Transverse colon (tissue), 4 donors: ENCODE measurements around the gene AMMECR1. TPM values are rescaled to one million over a fixed set of nuclear protein-coding genes. Genes with fewer than 3 reads are reported as not detected.

Experiments used
- DNase-seq: peaks from one replicate; pipeline ENCODE4 v3.0.0-alpha.2; 2019
- H3K27ac ChIP-seq, 4 donors: fragments of 200-600 bp; sonication (generic); 2 replicates each; pipeline ENCODE4 v1.5.1; 2016 to 2018; ENCODE audit warnings: inconsistent platforms in 4 of 4
- H3K27me3 ChIP-seq: fragments of 200-600 bp; sonication (generic); 2 replicates; pipeline ENCODE4 v1.5.1; 2017; ENCODE audit warnings: inconsistent platforms
- H3K36me3 ChIP-seq, 4 donors: fragments of 200-600 bp; sonication (generic); 2 replicates each; pipeline ENCODE4 v1.5.1; 2017 to 2019; ENCODE audit warnings: inconsistent platforms in 4 of 4
- H3K4me1 ChIP-seq, 4 donors: fragments of 200-600 bp; sonication (generic); 2 replicates each; pipeline ENCODE4 v1.5.1; 2017 to 2020; ENCODE audit warnings: inconsistent platforms in 4 of 4
- H3K4me3 ChIP-seq, 4 donors: fragments of 200-600 bp; sonication (generic); 1 replicate in 1 of 4; 2 replicates in 3 of 4; pipeline versions ENCODE4 v1.5.1 to v1.6.1; 2017 to 2019; ENCODE audit warnings: inconsistent platforms in 4 of 4
- H3K9me3 ChIP-seq, 2 donors: fragments of 200-600 bp; sonication (generic); 2 replicates each; pipeline ENCODE4 v1.5.1; 2017 to 2019; ENCODE audit warnings: inconsistent platforms in 2 of 2
- CTCF ChIP-seq, 5 experiments: fragments of 200-600 bp in 3 of 5; fragments of 450-650 bp in 2 of 5; sonication (generic) in 3 of 5; IDR thresholded peaks; 1 replicate in 2 of 5; 2 replicates in 3 of 5; pipeline ENCODE4 v1.5.1; 2016 to 2017; ENCODE audit warnings: antibody characterized with exemption in 5 of 5, inconsistent platforms in 3 of 5, mild to moderate bottlenecking in 2 of 5, moderate library complexity in 1 of 5
- EP300 ChIP-seq: sonication (generic); formaldehyde crosslinking; IDR thresholded peaks from one replicate; pipeline ENCODE4 v1.6.1; 2017; ENCODE audit warnings: antibody characterized with exemption, low read depth
- POLR2A ChIP-seq: fragments of 450-650 bp; IDR thresholded peaks from one replicate; pipeline ENCODE4 v1.6.1; 2016; ENCODE audit warnings: antibody characterized with exemption, mild to moderate bottlenecking, moderate library complexity
- POLR2AphosphoS5 ChIP-seq, 3 donors: sonication (generic); formaldehyde crosslinking; IDR thresholded peaks; one replicate each; pipeline ENCODE4 v1.6.1; 2016; ENCODE audit warnings: antibody characterized with exemption in 3 of 3
- WGBS, 2 donors: methylation state at CpG; one replicate each; pipeline ENCODE4 v1.1.5; 2018; ENCODE audit warnings: low coverage in 1 of 2; 5-methylcytosine and 5-hydroxymethylcytosine counted together
- in situ Hi-C, 4 donors: fragments of 200-750 bp; cut with MboI; loops; one replicate each; pipeline versions ENCODE4 v1.15.0 to v1.15.1; 2017; ENCODE audit warnings: low sequenced_read_pairs in 3 of 4, low pct_ligation_motif_present in 1 of 4, low pct_unique_long_range_greater_than_20kb in 1 of 4
- intact Hi-C: fragments of 100-400 bp; cut with DNase I; formaldehyde crosslinking; loops from one replicate; pipeline ENCODE4 v1.15.1; 2023; ENCODE audit warnings: low total_unique reads
- total RNA-seq, 4 donors: library from RNA; depleted of rRNA; stranded (reverse); fragments of >200 nt; gene quantifications; one replicate each; pipeline ENCODE4 v1.1.0, GENCODE V29; 2016

Gene AMMECR1
- total RNA-seq, 4 donors from 2014 or later, result 2.6 to 15.3 (median 8.6) TPM

- no peaks in the 10 kb centered on the region for H3K9me3 ChIP-seq
- peaks cover 0 to 13% (median 0%) of the 10 kb centered on the region in 4 donors for H3K4me1 ChIP-seq
- H3K27ac ChIP-seq, result peak overlapping the region; percentile 84 to 92 (median 86)
- 60% methylated on average over 37 of the region's 40 CpGs; no CpG with 5 or more reads in 1 of the 2 donors for WGBS, 2 donors
- intact Hi-C loops (no loop called here), in situ Hi-C loops (no loop called here)
- H3K4me3 ChIP-seq, result peak overlapping the region; percentile 54 to 90 (median 63)
- TF ChIP-seq POLR2A, result no peak
- peak in 1 of 5 experiments; percentile 15 for TF ChIP-seq CTCF (IDR thresholded peaks at IDR 0.05)
- no peak for TF ChIP-seq EP300
- no peaks in the 10 kb centered on the region for H3K27me3 ChIP-seq
- H3K36me3 ChIP-seq, result no peaks in the 10 kb centered on the region
- peak; percentile 17 for DNase-seq
Measured at GRCh38 chrX:110317061-110317819, 645 bp downstream of the AMMECR1 start.

GRCh38 chrX:110316351-110317060 lies 1.4 kb downstream of the AMMECR1 start:
- H3K27me3 ChIP-seq, result no peaks in the 10 kb centered on the region
- WGBS, 2 donors, result 36 to 44% methylated on average over 1 to 12 of the region's 12 CpGs
- no peaks in the 10 kb centered on the region for H3K9me3 ChIP-seq
- in situ Hi-C loops (no loop called here), intact Hi-C loops (no loop called here)
- no peaks in the 10 kb centered on the region for H3K36me3 ChIP-seq
- H3K4me1 ChIP-seq, result peaks cover 0 to 13% (median 0%) of the 10 kb centered on the region in 4 donors
- no peak for DNase-seq
- TF ChIP-seq POLR2AphosphoS5 (IDR thresholded peaks at IDR 0.05) (no peak), EP300 (no peak), CTCF (IDR thresholded peaks at IDR 0.05) (no peak), POLR2A (no peak)
- peak overlapping the region in 3 of 4 donors; percentile 61 to 90 (median 65) for H3K4me3 ChIP-seq
- H3K27ac ChIP-seq, result peak overlapping the region in 1 of 4 donors; percentile 86

GRCh38 chrX:110315551-110315950 lies 2.3 kb downstream of the AMMECR1 start:
- in situ Hi-C loops, result no loop called here
- intact Hi-C loops, result no loop called here

More at GRCh38 chrX:110315551-110315950, 2.3 kb downstream of the AMMECR1 start:
- no peak overlapping the region for H3K4me3 ChIP-seq
- H3K4me1 ChIP-seq, result peaks cover 0 to 13% (median 0%) of the 10 kb centered on the region in 4 donors
- H3K27ac ChIP-seq, result no peak overlapping the region
- 63% methylated on average over 1 of the region's 1 CpG; no CpG with 5 or more reads in 1 of the 2 donors for WGBS, 2 donors
- H3K36me3 ChIP-seq, result no peaks in the 10 kb centered on the region
- DNase-seq, result no peak
- no peaks in the 10 kb centered on the region for H3K9me3 ChIP-seq
- no peak for TF ChIP-seq POLR2A
- no peak for TF ChIP-seq EP300
- TF ChIP-seq CTCF (IDR thresholded peaks at IDR 0.05), result no peak
- no peak for TF ChIP-seq POLR2AphosphoS5 (IDR thresholded peaks at IDR 0.05)
- no peaks in the 10 kb centered on the region for H3K27me3 ChIP-seq
